NCI-H2227 (cell line): ENCODE results near the gene PUS1.
"Not testable (repeated sequence)": the region's sequence is repeated elsewhere in the genome, so short reads cannot be mapped to it uniquely, and the experiment has no call there.

Source experiments
- DNase-seq: peaks from one replicate; lab custom pipeline; 2025; ENCODE audit not compliant: unreplicated experiment; lab: John Stamatoyannopoulos, UW

The PUS1 gene

DNA sequence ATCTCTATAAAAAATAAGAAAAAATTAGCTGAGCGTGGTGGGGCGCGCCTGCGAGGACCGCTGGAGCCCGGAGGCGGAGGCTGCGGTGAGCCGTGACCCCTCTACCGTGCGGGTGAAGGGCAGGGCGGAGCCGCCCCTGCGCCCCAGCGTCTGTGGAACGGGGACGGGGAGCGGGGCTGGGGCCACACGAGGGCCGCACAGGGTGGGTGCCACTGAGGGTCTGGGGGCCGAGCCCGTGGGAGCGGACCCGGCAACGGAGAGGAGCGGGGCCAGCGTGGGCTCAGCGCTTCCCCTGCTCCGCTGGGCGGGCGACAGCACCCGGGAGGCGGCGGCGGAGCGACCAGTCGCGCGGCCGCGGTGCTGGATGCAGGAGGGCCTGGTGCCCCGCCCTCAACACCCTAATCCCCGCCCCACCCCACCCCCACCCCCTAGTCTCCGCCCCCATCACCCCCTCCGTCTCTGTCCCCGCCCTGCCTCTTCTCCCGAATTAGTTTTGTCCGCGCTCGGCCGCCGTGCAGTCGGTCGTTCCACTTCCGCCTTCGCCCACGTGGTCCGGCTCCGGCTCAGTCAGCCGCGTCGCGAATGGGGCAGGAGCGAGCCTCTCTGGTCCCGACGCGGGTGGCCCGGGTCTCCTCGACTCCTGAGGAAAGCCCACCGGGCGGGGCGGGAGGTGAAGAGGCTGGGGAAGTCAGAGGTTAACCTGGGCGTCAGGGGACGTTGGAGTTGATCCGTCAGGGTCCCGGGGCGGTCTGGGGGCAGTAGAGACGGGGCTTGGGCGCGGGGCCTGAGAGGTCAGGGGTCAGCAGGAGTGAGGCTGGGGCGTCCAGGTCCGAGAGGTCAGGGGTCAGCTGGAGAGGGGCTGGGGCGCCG, at the start of gene PUS1:
TSS of gene PUS1 (plus strand) at position 566 of the 870 bp plus-strand sequence. CDS start 447 bp downstream, outside the sequence.
- peak; percentile 98 for DNase-seq

- DNase-seq: no peak
These were observed 46.1 kb upstream of the PUS1 start for GRCh38 chr12:131882804-131883520.

DNA sequence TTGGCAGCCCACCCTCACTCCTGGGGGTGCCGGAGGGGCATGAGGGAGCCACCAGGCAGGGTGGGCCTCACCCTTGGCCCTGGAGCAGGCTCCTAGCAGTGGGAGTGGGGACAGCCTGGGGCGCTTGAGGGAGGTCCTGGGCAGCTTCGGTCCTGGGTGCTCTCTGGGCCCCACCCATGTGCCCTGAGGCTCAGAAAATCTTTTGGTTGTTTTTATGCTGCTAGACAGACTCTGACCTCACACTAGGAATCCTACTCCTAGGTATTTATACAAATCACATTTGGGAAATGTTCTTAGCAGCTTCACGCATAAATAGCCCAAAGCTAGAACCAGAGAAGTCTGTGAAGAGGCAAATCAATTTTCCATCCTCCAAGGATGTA, 45.6 kb upstream of the PUS1 start:
- DNase-seq: no peak

DNA sequence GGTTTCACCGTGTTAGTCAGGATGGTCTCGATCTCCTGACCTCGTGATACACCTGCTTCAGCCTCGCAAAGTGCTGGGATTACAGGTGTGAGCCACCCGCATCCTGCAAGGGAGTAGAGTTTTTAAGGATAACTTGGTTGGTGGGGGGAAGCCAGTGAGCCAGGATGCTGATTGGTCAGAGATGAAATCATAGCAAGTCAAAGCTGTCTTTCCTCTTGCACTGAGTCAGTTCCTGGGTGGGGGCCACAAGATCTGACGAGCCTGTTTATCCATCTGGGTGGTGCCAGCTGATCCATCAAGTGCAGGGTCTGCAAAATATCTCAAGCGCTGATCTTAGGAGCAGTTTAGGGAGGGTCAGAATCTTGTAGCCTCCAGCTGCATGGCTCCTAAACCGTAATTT, 44.0 kb upstream of the PUS1 start:
- not testable (repeated sequence) for DNase-seq

DNA sequence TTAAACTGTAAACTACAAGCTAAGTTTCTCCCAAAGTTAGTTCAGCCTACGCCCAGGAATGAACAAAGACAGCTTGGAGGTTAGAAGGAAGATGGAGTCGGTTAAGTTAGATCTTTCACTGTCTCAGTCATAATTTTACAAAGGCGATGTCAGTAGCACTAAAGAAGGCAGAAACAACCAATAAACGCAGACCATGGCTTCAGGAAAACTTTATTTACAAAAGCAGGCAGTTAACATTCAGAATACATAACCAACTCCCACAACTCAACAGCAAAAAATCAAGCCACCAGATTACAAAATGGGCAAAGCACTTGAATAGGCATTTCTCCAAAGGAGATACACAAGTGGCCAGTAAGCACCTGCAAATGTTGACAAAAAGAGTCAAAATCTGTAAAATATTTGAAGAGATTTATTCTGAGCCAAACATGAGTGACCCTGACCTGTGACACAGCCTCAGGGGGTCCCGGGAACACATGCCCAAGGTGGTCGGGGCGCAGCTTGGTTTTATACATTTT, 43.5 kb upstream of the PUS1 start:
- no peak for DNase-seq

GRCh38 chr12:131891722-131892121, 37.4 kb upstream of the PUS1 start:
- not testable (repeated sequence) for DNase-seq

GRCh38 chr12:131892711-131893604, 36.1 kb upstream of the PUS1 start:
- no peak for DNase-seq

DNA sequence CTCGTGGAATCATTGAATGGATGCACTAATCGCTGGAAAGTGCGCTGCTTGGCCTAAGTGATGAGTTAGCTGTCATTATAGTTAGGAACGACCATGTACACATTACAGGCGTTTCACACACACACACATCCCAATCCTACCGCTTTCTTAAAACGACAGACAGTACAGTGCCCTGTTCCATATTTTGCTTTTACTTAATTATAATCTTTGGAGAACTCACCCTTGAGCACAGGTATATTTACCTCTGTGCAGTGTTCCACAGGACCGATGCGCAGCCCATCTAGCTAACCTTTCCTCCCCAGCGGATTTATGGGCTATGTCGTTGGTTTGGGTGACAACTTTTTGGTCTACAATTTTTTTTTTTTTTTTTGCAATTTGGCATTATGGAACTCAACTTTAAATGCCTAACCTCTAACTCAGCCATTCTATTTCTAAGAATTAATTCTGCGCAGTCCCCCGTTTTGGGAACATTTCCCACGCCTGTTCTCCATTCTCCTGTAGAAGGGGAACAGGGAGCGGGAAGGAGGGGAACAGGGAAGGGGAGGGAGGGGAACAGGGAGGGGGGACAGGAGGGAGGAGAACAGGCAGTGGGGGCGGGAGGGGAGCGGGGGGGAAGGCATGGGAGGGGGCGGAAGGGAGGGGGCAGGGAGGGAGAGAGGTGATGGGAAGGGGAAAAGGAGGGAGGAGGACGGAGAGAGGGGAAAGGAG, 35.3 kb upstream of the PUS1 start:
- no peak for DNase-seq

GRCh38 chr12:131894313-131894860, 34.7 kb upstream of the PUS1 start, which contains the start of gene ULK1:
Gene ULK1, plus strand, starts transcription at chr12:131894622. Its CDS starts 380 bp downstream, at chr12:131895002.
- peak; percentile 94 for DNase-seq

GRCh38 chr12:131894981-131895639, 34.0 kb upstream of the PUS1 start:
- peak; percentile 45 for DNase-seq

- no peak for DNase-seq
These were observed 33.4 kb upstream of the PUS1 start for GRCh38 chr12:131895640-131896079.

GRCh38 chr12:131896080-131896810, 32.8 kb upstream of the PUS1 start:
- DNase-seq: peak; percentile 78

- no peak for DNase-seq
These were observed 32.2 kb upstream of the PUS1 start for GRCh38 chr12:131896811-131897270.

- DNase-seq: no peak
These were observed 31.8 kb upstream of the PUS1 start for GRCh38 chr12:131897276-131897675.

- no peak for DNase-seq
These were observed 31.2 kb upstream of the PUS1 start for GRCh38 chr12:131897875-131898274.

- no peak for DNase-seq
These were observed 28.7 kb upstream of the PUS1 start for GRCh38 chr12:131900397-131900796.

DNA sequence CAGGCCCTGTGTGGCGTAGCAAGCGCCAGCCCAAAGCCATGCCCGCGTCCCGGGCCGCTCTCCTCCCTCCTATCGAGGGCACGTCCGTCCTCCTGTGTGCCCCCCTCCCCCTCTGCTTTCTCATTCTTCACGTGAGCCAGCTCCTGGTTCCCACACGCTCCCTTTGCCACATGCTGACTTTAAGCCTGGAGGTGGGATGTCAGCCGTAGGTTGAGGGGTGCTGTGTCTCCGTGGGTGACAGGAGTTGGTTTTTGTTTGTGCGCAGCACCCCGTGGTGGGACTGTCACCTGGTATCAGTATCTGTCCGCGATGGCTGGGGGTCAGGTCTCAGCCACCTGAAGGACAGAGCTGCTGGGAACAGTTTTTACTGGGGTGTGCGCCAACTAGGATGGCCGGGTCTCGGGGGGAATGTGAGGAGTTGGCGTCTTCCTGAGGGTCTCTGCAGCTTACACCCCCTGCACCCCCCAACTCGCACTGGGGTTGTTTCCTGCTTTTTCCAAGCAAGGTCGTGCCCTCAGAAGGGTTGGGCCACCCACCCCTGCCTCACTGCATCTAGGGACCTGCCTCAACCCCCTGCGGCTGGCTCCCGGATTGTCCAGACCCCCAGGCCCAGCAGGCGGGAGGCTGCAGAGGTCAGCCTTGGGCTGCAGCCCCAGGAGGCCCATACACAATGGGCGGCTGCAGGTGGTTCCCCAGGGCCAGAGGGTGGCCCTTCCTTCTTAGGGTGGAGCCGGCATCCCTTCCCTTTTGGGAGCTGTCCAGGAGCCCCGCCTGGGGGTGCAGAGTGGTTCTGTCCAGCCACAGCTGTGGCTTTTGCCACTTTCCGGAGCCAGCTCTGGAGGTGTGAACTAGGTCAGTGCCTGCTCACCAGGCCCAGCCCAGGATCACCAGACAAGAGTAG, 27.4 kb upstream of the PUS1 start:
- DNase-seq: no peak
